HepG2 (cell line): ENCODE results near the gene RHBDF2. TPM values are rescaled to one million over a fixed set of nuclear protein-coding genes. Genes with fewer than 3 reads are reported as not detected.

Experiments used
- CSRNP1 ChIP-seq: sonication (generic); formaldehyde crosslinking; IDR thresholded peaks from 2 replicates; pipeline ENCODE4 v1.8.1; 2023; ENCODE audit warnings: mild to moderate bottlenecking, missing genetic modification reagents
- E2F1 ChIP-seq: sonication (generic); formaldehyde crosslinking; IDR thresholded peaks from 2 replicates; pipeline ENCODE4 v1.5.0; 2020; ENCODE audit warnings: missing genetic modification reagents
- PRDM15 ChIP-seq: sonication (generic); formaldehyde crosslinking; IDR thresholded peaks from 2 replicates; pipeline ENCODE4 v1.4.0; 2020; ENCODE audit warnings: missing genetic modification reagents
- RELA ChIP-seq: sonication (generic); formaldehyde crosslinking; IDR thresholded peaks from 2 replicates; pipeline ENCODE4 v1.4.0; 2020; ENCODE audit warnings: missing genetic modification reagents
- RFX1 ChIP-seq: fragments of 450-650 bp; IDR thresholded peaks from 2 replicates; pipeline ENCODE4 v1.6.1; 2017
- SATB2 ChIP-seq: sonication (generic); formaldehyde crosslinking; IDR thresholded peaks from 2 replicates; pipeline ENCODE4 v1.5.0; 2020; ENCODE audit warnings: missing genetic modification reagents
- SOX6 ChIP-seq, 2 experiments: fragments of 450-650 bp in 1 of 2; sonication (generic) in 1 of 2; formaldehyde crosslinking in 1 of 2; IDR thresholded peaks; 2 replicates each; pipeline versions ENCODE4 v1.4.0 to v1.6.1; 2017 to 2020; ENCODE audit warnings: antibody characterized with exemption in 1 of 2, mild to moderate bottlenecking in 1 of 2, missing genetic modification reagents in 1 of 2
- TEAD2 ChIP-seq: sonication (generic); formaldehyde crosslinking; IDR thresholded peaks from 2 replicates; pipeline ENCODE4 v1.9.0; 2021; ENCODE audit warnings: missing genetic modification reagents
- ZNF275 ChIP-seq: sonication (generic); formaldehyde crosslinking; IDR thresholded peaks from 2 replicates; pipeline ENCODE4 v1.8.0; 2022; ENCODE audit warnings: missing genetic modification reagents, mild to moderate bottlenecking, inconsistent platforms, borderline replicate concordance
- ZNF281 ChIP-seq: sonication (generic); formaldehyde crosslinking; IDR thresholded peaks from 2 replicates; pipeline ENCODE4 v1.4.0; 2020; ENCODE audit warnings: missing genetic modification reagents, borderline replicate concordance
- ZNF501 ChIP-seq: sonication (generic); formaldehyde crosslinking; IDR thresholded peaks from 2 replicates; pipeline ENCODE4 v1.5.1; 2020; ENCODE audit warnings: mild to moderate bottlenecking, moderate library complexity, missing genetic modification reagents
- ZNF574 ChIP-seq: sonication (generic); formaldehyde crosslinking; IDR thresholded peaks from 2 replicates; pipeline ENCODE4 v1.4.0; 2020; ENCODE audit warnings: missing genetic modification reagents
- ZNF577 ChIP-seq: sonication (generic); formaldehyde crosslinking; IDR thresholded peaks from 2 replicates; pipeline ENCODE4 v1.4.0; 2020; ENCODE audit warnings: mild to moderate bottlenecking, low read depth, missing genetic modification reagents, borderline replicate concordance
- ZNF720 ChIP-seq: sonication (generic); formaldehyde crosslinking; IDR thresholded peaks from 2 replicates; pipeline ENCODE4 v1.4.0; 2020; ENCODE audit warnings: missing genetic modification reagents
- ZNF841 ChIP-seq: sonication (generic); formaldehyde crosslinking; IDR thresholded peaks from 2 replicates; pipeline ENCODE4 v1.8.1; 2023; ENCODE audit warnings: missing genetic modification reagents, borderline replicate concordance
- ZSCAN30 ChIP-seq: sonication (generic); formaldehyde crosslinking; IDR thresholded peaks from 2 replicates; pipeline ENCODE4 v1.5.0; 2020; ENCODE audit warnings: mild to moderate bottlenecking, missing genetic modification reagents
- polyA plus RNA-seq, 8 experiments: library from polyadenylated mRNA; depleted of rRNA in 3 of 8; stranded (reverse) in 7 of 8; unstranded in 1 of 8; fragments of >200 nt; fragmentation: Illumina TruSeq in 4 of 8; extraction: Trizol in 4 of 8; gene quantifications; 2 replicates each; pipeline versions ENCODE4 v1.2.1 to v1.2.3, GENCODE V29; 2011 to 2016; ENCODE audit warnings: low read depth in 4 of 8, missing spikeins in 1 of 8, mixed read lengths in 1 of 8; ENCODE audit not compliant: insufficient read depth in 1 of 8
- total RNA-seq, 5 experiments: library from RNA; depleted of rRNA; stranded (reverse); fragments of >200 nt; fragmentation: Illumina TruSeq; extraction: Trizol; gene quantifications; 2 replicates each; pipeline ENCODE4 v1.2.3, GENCODE V29; 2016; ENCODE audit warnings: low read depth in 1 of 5

RHBDF2 gene
- total and polyA plus RNA-seq, 2 of the 13 experiments (the other 11 are each of a cell fraction or from before 2014, with no cell fraction given), result 7.8 to 24.2 TPM

GRCh38 chr17:76501827-76502307, 644 bp upstream of the RHBDF2 start (continued):
- TF ChIP-seq PRDM15 (no peak), ZNF577 (CRISPR knock-in tag) (no peak), ZNF574 (CRISPR knock-in tag) (no peak), SOX6 (IDR thresholded peaks at IDR 0.05) (no peak), SOX6 (CRISPR knock-in tag; IDR thresholded peaks at IDR 0.05) (0 out of 2 replicates have a peak, but pooled peaks have one; percentile 6), RFX1 (no peak), ZNF275 (no peak), TEAD2 (0 out of 2 replicates have a peak, but pooled peaks have one; percentile 29), CSRNP1 (CRISPR knock-in tag) (no peak), ZNF720 (CRISPR knock-in tag) (no peak), RELA (CRISPR knock-in tag) (no peak), ZNF281 (no peak), E2F1 (CRISPR knock-in tag) (no peak), ZNF841 (CRISPR knock-in tag) (no peak), SATB2 (CRISPR knock-in tag) (no peak), ZSCAN30 (CRISPR knock-in tag) (no peak), ZNF501 (CRISPR knock-in tag) (peak; percentile 55; the same call in 1 of the 2 replicates)
